ENCODE measurements around the gene ATG13.
A peak's percentile ranks its signal among the peaks of the same experiment; 100 is the strongest.

DNA sequence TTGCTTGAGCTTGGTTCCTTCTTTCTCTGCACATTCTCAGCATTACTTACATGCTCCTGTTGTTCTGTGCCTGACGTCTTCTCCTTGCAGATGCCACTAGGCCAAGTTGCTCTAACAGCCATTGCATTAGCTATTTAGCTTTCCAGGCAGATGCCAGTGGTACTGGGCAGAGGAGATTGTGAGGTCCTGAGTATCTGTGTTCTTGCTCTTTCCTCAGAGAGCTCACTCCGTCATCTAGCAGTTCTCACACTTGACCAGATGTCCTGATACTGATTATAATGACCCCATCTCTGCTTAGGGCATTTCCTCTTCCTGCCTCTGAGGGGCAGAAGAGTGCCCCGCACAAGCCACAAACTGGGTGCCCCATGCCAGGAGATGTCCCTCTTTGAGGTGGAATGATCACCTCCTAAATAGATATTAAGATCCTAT, 52.4 kb downstream of the ATG13 start:
- TF ChIP-seq, protein P1, sequence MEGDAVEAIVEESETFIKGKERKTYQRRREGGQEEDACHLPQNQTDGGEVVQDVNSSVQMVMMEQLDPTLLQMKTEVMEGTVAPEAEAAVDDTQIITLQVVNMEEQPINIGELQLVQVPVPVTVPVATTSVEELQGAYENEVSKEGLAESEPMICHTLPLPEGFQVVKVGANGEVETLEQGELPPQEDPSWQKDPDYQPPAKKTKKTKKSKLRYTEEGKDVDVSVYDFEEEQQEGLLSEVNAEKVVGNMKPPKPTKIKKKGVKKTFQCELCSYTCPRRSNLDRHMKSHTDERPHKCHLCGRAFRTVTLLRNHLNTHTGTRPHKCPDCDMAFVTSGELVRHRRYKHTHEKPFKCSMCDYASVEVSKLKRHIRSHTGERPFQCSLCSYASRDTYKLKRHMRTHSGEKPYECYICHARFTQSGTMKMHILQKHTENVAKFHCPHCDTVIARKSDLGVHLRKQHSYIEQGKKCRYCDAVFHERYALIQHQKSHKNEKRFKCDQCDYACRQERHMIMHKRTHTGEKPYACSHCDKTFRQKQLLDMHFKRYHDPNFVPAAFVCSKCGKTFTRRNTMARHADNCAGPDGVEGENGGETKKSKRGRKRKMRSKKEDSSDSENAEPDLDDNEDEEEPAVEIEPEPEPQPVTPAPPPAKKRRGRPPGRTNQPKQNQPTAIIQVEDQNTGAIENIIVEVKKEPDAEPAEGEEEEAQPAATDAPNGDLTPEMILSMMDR (conservative IDR thresholded peaks at IDR 0.05; ENCODE audit: low read length) = peak; percentile 70
- no peak for TF ChIP-seq EZH2phosphoT487 (IDR thresholded peaks at IDR 0.05; ENCODE audit: borderline replicate concordance, low read depth, low read length)
